COR-L47 (cell line): ENCODE data around the gene MRPL12.

Experiments used
- DNase-seq: peaks from one replicate; lab custom pipeline; 2025; lab: John Stamatoyannopoulos, UW

Gene MRPL12

GRCh38 chr17:81702934-81703746 is at the start of gene MRPL12:
MRPL12 (plus strand) TSS chr17:81703367; CDS start chr17:81703502, 135 bp downstream.
- peak; percentile 92 for DNase-seq

DNA sequence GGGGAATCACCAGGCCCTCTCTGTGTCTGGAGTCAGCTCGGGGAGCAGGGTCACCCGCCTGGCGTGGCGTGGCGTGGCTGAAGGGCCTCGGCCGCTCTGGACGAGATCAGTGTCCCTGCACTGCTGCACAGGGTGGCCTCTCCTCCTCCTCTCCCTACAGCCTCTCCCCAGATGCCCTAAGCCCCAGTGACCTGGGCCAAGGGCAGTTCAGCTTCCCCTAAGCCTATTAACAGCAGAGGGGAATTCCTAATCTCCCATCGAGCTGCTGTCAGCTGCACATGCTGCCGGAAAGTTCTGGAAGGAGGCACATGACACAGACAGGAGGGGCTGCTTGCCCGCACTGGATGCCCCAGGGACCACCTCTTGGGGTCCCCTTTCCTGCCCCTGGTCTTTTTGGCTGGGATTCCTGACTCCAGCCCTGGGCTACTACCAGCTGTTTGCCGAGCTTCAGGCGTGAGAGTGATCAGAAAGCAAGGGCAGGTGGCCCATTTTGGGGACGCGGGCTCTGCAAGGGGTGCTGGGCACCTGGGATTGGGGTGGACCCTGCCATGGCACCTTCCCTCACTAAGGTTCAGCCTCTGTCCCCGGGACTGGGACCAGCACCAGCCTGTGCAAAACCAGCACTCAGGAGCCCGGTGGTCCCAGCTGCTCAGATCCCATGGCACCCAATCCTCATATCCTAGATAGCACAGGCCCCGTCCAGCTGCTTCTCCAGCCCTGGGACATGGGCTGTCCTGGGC is 47.6 kb upstream of the MRPL12 start:
- DNase-seq: no peak

DNA sequence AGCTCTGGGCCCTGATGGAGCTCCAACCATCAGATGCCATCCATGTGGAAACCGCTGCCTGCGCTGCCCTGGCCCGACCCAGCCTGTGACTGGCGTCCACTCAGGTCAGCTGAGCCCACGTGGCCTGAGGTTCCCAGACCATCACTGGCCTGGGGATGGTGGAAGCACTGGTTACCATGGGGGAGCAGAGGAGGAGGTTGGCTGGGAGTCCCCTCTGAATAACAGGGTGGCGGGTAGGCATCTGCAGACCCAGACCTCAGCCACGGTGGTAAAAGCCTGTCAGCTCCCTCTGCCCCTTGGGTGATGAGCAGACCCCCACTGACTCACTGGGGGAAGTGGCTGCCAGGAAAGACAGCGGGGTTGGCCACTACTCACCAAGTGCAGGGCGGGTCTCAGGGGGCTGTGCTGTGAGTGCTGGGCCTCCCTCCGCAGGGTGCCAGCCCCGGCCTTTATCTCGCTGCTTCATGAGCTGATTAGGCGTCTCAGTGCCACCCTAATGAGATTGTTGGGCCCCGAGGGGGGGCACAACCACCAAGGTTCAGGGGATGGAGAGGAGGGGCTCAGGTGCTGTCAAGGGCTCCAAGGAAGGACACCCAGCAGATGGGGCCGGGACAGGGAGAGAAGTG is 46.9 kb upstream of the MRPL12 start, which contains the start of gene PDE6G:
PDE6G (minus strand) TSS at position 425 of the 626 bp plus-strand sequence. CDS start 3,237 bp downstream, outside the sequence.
- no peak for DNase-seq

DNA sequence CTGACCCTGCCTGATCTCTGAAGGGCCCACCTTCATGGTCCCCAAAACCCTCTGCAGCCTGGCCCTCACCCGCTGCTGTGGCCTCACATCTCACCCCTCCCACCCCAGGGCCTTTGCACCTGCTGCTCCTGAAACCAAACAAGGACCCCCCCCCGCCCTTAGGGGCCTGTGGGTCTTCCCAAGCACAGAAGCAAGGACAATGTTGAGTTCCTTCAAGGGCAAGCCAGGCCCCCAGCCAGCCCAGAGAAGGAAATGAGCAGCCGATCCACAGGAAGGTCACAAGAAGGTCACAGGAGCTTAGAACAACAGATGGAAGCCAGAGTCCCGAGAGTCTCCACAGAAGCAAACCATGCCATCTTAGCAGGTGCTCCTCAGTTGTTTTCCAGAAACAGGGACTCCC is 46.3 kb upstream of the MRPL12 start:
- DNase-seq: no peak

DNA sequence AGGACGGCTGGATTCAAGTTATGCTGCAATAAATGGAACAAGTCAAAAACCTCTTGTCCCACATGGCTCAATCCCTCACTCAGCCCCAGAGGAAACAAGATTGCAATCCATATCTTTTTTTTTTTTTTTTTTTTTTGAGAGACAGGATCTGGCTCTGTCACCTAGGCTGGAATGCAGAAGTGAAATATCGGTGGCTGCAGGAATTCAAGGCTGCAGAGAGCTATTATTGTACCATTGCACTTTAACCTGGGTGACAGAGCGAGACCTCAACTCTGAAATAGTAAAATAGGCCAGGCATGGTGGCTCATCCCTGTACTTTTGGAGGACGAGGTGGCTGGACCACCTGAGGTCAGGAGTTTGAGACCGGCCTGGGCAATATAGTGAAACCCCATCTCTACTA is 44.1 kb upstream of the MRPL12 start:
- no peak for DNase-seq

DNA sequence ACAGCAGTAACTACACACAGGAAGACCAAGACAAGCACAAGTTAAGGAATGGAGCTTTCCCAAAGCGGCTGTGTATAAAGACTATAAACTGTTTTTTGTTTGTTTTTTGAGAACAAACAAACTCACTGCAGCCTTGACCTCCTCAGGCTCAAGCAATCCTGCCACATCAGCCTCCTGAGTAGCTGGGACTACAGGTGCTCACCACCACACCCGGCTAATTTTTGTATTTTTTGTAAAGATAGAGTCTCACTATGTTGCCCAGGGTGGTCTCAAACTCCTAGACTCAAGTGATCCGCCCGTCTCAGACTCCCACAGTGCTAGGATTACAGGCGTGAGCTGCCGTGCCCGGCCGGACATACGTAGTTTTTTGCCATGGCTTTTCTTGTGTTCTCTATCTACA is 42.7 kb upstream of the MRPL12 start:
- DNase-seq: no peak

DNA sequence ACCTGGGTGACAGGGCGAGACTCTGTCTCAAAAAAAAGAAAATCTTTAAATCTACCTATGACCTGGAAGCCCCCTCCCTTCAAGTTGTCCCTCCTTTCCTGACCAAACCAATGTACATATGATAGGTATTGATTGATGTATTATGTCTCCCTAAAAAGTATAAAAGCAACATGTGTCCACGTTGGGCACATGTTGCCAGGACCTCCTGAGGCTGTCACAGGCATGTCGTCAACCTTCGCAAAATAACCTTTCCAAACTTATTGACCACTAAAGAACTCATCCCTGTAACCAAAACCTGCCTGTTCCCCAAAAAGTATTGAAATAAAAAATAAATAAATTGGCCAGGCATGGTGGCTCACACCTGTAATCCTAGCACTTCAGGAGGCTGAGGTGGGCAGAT is 41.2 kb upstream of the MRPL12 start:
- DNase-seq: no peak

DNA sequence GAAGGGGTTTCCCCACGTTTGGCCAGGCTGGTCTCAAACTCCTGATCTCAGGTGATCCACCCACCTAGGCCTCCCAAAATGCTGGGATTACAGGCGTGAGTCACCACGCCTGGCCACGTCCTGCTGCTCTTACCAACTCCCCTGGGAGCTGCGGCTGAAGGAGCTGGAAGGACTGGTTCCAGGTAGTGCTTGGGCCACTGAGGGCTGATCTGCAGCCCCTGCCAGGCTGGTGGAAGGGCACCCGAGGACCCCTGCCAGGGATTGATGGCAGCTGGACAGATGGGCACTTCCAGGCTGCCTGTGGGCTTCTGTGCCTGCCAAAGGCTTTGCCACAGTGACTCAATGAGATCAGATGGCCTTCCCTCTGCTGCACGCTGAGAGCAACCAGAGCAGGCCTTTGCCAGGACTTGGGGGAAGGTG is 39.1 kb upstream of the MRPL12 start:
- DNase-seq: no peak

DNA sequence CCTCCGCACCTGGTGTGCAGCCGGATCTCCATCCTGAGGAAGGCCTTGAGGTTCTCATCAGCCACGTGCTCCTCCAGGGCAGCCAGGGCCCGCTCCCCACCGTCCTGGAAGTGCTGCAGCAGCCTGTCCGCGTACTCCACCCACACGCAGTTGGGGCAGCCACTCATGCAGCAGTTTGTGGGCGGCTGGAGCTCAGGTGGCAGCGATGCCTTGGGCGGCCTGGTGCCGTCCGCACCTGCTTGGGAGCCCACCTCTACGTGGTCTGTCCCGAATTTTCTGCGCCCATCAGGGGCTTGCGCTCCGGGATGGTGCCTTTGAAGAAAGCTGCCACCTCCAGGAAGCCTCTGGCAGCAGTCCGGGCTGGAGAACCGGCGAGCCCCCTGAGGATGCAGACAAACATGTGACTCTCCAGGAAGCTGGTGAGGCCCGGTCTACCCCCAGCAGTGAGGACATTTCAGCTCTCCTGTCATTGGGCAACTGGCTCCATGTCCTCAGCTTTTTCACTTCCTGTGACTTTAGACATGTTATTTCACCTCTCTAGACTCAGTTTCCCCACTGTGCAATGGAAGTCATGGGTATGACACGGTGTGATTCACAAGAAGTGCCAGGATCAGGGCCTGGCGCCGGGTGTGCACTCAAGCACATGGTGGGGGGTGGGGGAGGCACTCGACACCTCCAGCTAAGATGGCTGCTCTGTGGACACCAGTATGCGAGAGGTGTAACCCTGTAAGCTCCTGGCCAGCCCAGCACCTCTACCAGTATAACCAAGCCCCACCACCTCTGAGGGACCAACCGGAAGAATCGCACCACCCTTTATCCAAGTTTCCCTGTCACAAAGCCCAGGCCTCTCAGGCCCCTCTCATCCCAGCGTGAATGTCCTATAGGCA is 37.7 kb upstream of the MRPL12 start:
- peak; percentile 9 for DNase-seq

GRCh38 chr17:81666092-81666341 is 37.1 kb upstream of the MRPL12 start:
- no peak for DNase-seq

GRCh38 chr17:81666342-81667191 is 36.6 kb upstream of the MRPL12 start, which contains the start of the genes CCDC137 and OXLD1:
CCDC137 (plus strand) TSS chr17:81666737; CDS start chr17:81666767, 30 bp downstream.
OXLD1 (minus strand) TSS chr17:81666605; CDS start chr17:81666577, 28 bp downstream.
- DNase-seq: peak; percentile 96

GRCh38 chr17:81667754-81668153 is 35.4 kb upstream of the MRPL12 start:
- no peak for DNase-seq

GRCh38 chr17:81672504-81672903 is 30.7 kb upstream of the MRPL12 start:
- no peak for DNase-seq

- no peak for DNase-seq
Observed at GRCh38 chr17:81672954-81673353, 30.2 kb upstream of the MRPL12 start.

GRCh38 chr17:81673561-81674258 is 29.5 kb upstream of the MRPL12 start:
- DNase-seq: no peak

- peak; percentile 20 for DNase-seq
Observed at GRCh38 chr17:81675515-81676221, 27.5 kb upstream of the MRPL12 start.

DNA sequence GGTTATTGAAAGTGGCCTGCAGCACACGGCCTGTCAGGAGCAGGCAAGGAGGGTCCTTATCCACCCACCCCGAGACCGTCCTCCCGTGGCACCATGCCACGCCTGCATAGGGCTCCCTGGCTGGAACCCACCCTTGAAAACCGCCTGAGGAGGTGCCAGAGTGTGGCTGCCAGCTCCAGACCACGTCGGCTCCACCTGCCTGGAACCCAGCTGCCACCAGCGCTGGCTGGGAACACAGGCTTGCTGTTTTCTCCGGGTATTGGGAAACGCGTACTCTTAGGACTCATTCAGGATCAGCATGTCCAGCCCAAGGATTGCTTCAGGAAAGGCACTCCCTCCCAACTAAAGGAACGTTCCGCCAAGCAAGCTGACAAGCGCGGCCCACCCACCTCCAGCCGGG is 26.3 kb upstream of the MRPL12 start:
- no peak for DNase-seq

DNA sequence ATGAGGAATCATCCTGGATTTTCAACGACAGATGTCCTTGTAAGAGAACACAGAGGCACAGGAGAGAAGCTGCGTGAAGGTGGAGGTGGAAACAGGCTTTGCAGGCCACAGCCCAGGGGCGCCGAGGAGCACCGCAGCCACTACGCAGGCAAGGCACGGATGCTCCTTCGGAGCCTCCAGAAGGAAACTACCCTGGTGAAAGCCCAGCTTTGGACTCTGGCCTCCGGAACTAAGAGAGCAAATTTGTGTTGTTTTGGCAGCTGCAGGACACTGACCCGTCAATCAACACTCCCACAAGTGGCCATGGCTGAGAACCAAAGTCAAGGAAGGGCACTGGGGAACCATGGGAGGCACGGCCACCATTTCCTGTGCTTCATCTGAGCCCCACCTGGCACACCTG is 23.0 kb upstream of the MRPL12 start:
- DNase-seq: no peak

- DNase-seq: peak; percentile 93
Observed at GRCh38 chr17:81681672-81682071, 21.5 kb upstream of the MRPL12 start.
